GM12864 (cell line): ENCODE results near the gene ZFHX3.

Experiments
- DNase-seq: peaks from one replicate; pipeline ENCODE4 v3.0.0-alpha.2; 2011; ENCODE audit warnings: low read depth
- H3K4me3 ChIP-seq: 2 replicates; pipeline ENCODE4 v1.5.1; 2011; ENCODE audit warnings: mild to moderate bottlenecking, low read depth, low read length, control low read depth
- CTCF ChIP-seq: IDR thresholded peaks from 2 replicates; pipeline ENCODE4 v1.5.1; 2011; ENCODE audit warnings: low read depth, mild to moderate bottlenecking, moderate library complexity, low read length, control low read depth, inconsistent platforms; ENCODE audit errors: missing control alignments

The ZFHX3 gene

GRCh38 chr16:72987480-72987901 lies 60.4 kb downstream of the ZFHX3 start:
- TF ChIP-seq CTCF, result no peak
- no peak overlapping the region for H3K4me3 ChIP-seq
- DNase-seq, result no peak

GRCh38 chr16:72985995-72986394 lies 61.9 kb downstream of the ZFHX3 start:
- no peak overlapping the region for H3K4me3 ChIP-seq
- TF ChIP-seq CTCF, result no peak
- DNase-seq, result no peak

GRCh38 chr16:72985148-72985941 lies 62.6 kb downstream of the ZFHX3 start:
- TF ChIP-seq CTCF, result no peak
- H3K4me3 ChIP-seq, result no peak overlapping the region
- no peak for DNase-seq

GRCh38 chr16:72983728-72984350 lies 64.1 kb downstream of the ZFHX3 start:
- H3K4me3 ChIP-seq, result no peak overlapping the region
- no peak for DNase-seq
- no peak for TF ChIP-seq CTCF

GRCh38 chr16:72983241-72983640 lies 64.7 kb downstream of the ZFHX3 start:
- no peak overlapping the region for H3K4me3 ChIP-seq
- no peak for TF ChIP-seq CTCF
- no peak for DNase-seq

GRCh38 chr16:72979974-72980373 lies 68.0 kb downstream of the ZFHX3 start:
- DNase-seq, result no peak
- no peak overlapping the region for H3K4me3 ChIP-seq
- TF ChIP-seq CTCF, result no peak

GRCh38 chr16:72978212-72978611 lies 69.7 kb downstream of the ZFHX3 start:
- no peak for DNase-seq
- no peak overlapping the region for H3K4me3 ChIP-seq
- no peak for TF ChIP-seq CTCF
